HepG2 (cell line): ENCODE measurements around the gene PCNX1. TPM values are rescaled to one million over a fixed set of nuclear protein-coding genes. Genes with fewer than 3 reads are reported as not detected.

Experiments used
- ATAC-seq: fragments of 200-7000 bp; cut with Tn5 transposase; 3 replicates; pipeline ENCODE4 v1.9.1; 2020; ENCODE audit warnings: mild to moderate bottlenecking, moderate library complexity
- BruUV-seq: library from RNA; stranded (reverse); fragments of 400-500 nt; replicated peaks from 2 replicates; lab custom pipeline; 2021; lab: Mats Ljungman, UMichigan
- CTCF ChIA-PET: fragments of 300-600 bp; formaldehyde crosslinking; extraction: SDS; loops from one replicate; lab custom pipeline; 2021; ENCODE audit warnings: low total read pairs, inconsistent platforms, low intra/inter-chr PET ratio; lab: Yijun Ruan, JAX
- POLR2A ChIA-PET: fragments of 350-600 bp; sonication (Branson Sonifier 250); formaldehyde crosslinking; loops from one replicate; lab custom pipeline; 2020; ENCODE audit warnings: antibody characterized with exemption, inconsistent platforms; lab: Yijun Ruan, JAX
- DNase-seq: peaks from one replicate; pipeline ENCODE4 v3.0.0-alpha.2; 2015; ENCODE audit warnings: low spot score
- FAIRE-seq: peaks from 3 replicates; lab custom pipeline; 2011; peaks lifted over from hg19 to GRCh38; lab: Jason Lieb, UNC
- H2AFZ ChIP-seq: one replicate; pipeline ENCODE4 v1.6.1; 2011; ENCODE audit warnings: low read length, inconsistent platforms
- H3K27ac ChIP-seq: fragments of 300-600 bp; 3 replicates; pipeline ENCODE4 v1.8.0; 2011; ENCODE audit warnings: mixed run types, mild to moderate bottlenecking, mixed read lengths, low read length, inconsistent platforms; ENCODE audit not compliant: insufficient read depth; ENCODE audit errors: extremely low read length
- H3K27me3 ChIP-seq, 2 experiments: fragments of 200-600 bp in 1 of 2; 2 replicates in 1 of 2; 3 replicates in 1 of 2; pipeline versions ENCODE4 v1.6.0 to v1.8.0; 2011; ENCODE audit warnings: low read length in 2 of 2, mild to moderate bottlenecking in 2 of 2, moderate library complexity in 2 of 2, inconsistent platforms in 1 of 2; ENCODE audit not compliant: insufficient read depth in 2 of 2, control insufficient read depth in 1 of 2
- H3K36me3 ChIP-seq, 2 experiments: fragments of 200-600 bp in 1 of 2; replicated peaks in 1 of 2; 2 replicates in 1 of 2; 3 replicates in 1 of 2; pipeline versions ENCODE4 v1.5.1 to v1.8.0; 2011; ENCODE audit warnings: low read length in 2 of 2, inconsistent platforms in 1 of 2; ENCODE audit not compliant: insufficient read depth in 2 of 2, control insufficient read depth in 1 of 2
- H3K4me1 ChIP-seq: 2 replicates; pipeline ENCODE4 v1.5.1; 2012; ENCODE audit warnings: low read length, inconsistent platforms; ENCODE audit not compliant: insufficient read depth
- H3K4me2 ChIP-seq: 2 replicates; pipeline ENCODE4 v1.6.0; 2011; ENCODE audit warnings: low read depth, low read length, inconsistent platforms
- H3K4me3 ChIP-seq, 3 experiments: fragments of 200-600 bp in 1 of 3; sonication (generic), shearing (Covaris generic) in 1 of 3; replicated peaks in 1 of 3; 2 replicates each; pipeline ENCODE4 v1.5.1; 2011 to 2016; ENCODE audit warnings: low read length in 3 of 3, inconsistent platforms in 2 of 3, low read depth in 2 of 3, mild to moderate bottlenecking in 2 of 3, control low read depth in 1 of 3, mixed read lengths in 1 of 3; ENCODE audit not compliant: insufficient read depth in 1 of 3
- H3K79me2 ChIP-seq: one replicate; pipeline ENCODE4 v1.6.1; 2011; ENCODE audit warnings: low read length, inconsistent platforms; ENCODE audit not compliant: insufficient read depth
- H3K9ac ChIP-seq: 2 replicates; pipeline ENCODE4 v1.6.0; 2011; ENCODE audit warnings: mild to moderate bottlenecking, low read depth, low read length, inconsistent platforms; ENCODE audit not compliant: insufficient read depth
- H3K9me3 ChIP-seq: 2 replicates; pipeline ENCODE4 v1.5.1; 2012; ENCODE audit warnings: mild to moderate bottlenecking, low read length
- H4K20me1 ChIP-seq: 2 replicates; pipeline ENCODE4 v1.6.0; 2011; ENCODE audit warnings: inconsistent platforms, mild to moderate bottlenecking, low read length, moderate library complexity; ENCODE audit not compliant: insufficient read depth
- KAT2B ChIP-seq: fragments of 150-350 bp; IDR thresholded peaks from 2 replicates; pipeline ENCODE4 v1.6.1; 2014; ENCODE audit warnings: low read depth, low read length, borderline replicate concordance
- ZBTB38 ChIP-seq: sonication (generic); formaldehyde crosslinking; IDR thresholded peaks from 2 replicates; pipeline ENCODE4 v1.5.1; 2020; ENCODE audit warnings: mild to moderate bottlenecking, missing genetic modification reagents
- ZNF281 ChIP-seq: sonication (generic); formaldehyde crosslinking; IDR thresholded peaks from 2 replicates; pipeline ENCODE4 v1.4.0; 2020; ENCODE audit warnings: missing genetic modification reagents, borderline replicate concordance
- ZSCAN20 ChIP-seq: sonication (generic); formaldehyde crosslinking; IDR thresholded peaks from 2 replicates; pipeline ENCODE4 v1.4.0; 2020; ENCODE audit warnings: missing genetic modification reagents, mild to moderate bottlenecking, borderline replicate concordance
- WGBS: methylation state at CpG from one replicate; pipeline ENCODE4 v1.1.6; 2017; ENCODE audit warnings: low lambda C conversion rate; 5-methylcytosine and 5-hydroxymethylcytosine counted together
- in situ Hi-C: cut with HindIII; loops from 2 replicates; pipeline ENCODE4 v1.10.0; 2017; ENCODE audit warnings: low pct_unique_long_range_greater_than_20kb; ENCODE audit not compliant: extremely low pct_ligation_motif_present
- intact Hi-C: fragments of 100-400 bp; cut with micrococcal nuclease; formaldehyde crosslinking; loops from one replicate; pipeline ENCODE4 v1.10.0; 2022; ENCODE audit not compliant: unreplicated experiment
- polyA plus RNA-seq, 8 experiments: library from polyadenylated mRNA; depleted of rRNA in 3 of 8; stranded (reverse) in 7 of 8; unstranded in 1 of 8; fragments of >200 nt; fragmentation: Illumina TruSeq in 4 of 8; extraction: Trizol in 4 of 8; gene quantifications; 2 replicates each; pipeline versions ENCODE4 v1.2.1 to v1.2.3, GENCODE V29; 2011 to 2016; ENCODE audit warnings: low read depth in 4 of 8, missing spikeins in 1 of 8, mixed read lengths in 1 of 8; ENCODE audit not compliant: insufficient read depth in 1 of 8
- total RNA-seq, 5 experiments: library from RNA; depleted of rRNA; stranded (reverse); fragments of >200 nt; fragmentation: Illumina TruSeq; extraction: Trizol; gene quantifications; 2 replicates each; pipeline ENCODE4 v1.2.3, GENCODE V29; 2016; ENCODE audit warnings: low read depth in 1 of 5

Gene PCNX1
- total and polyA plus RNA-seq, 2 of the 13 experiments (the other 11 are each of a cell fraction or from before 2014, with no cell fraction given): 24.9 to 30.3 TPM

- CTCF ChIA-PET: no interaction called here
- Histone ChIP-seq H3K27ac (no peak overlapping the region), H3K4me1 (no peaks in the 10 kb centered on the region), H3K79me2 (no peaks in the 10 kb centered on the region), H3K4me2 (no peak overlapping the region), H3K27me3 (no peaks in the 10 kb centered on the region; a peak in 1 of 5 replicates), H4K20me1 (no peaks in the 10 kb centered on the region), H3K9ac (no peak overlapping the region)
- TF ChIP-seq ZNF281 (CRISPR knock-in tag): peak; percentile 80
- no peak for TF ChIP-seq ZSCAN20 (CRISPR knock-in tag)
- TF ChIP-seq ZBTB38 (CRISPR knock-in tag): no peak
- TF ChIP-seq KAT2B: no peak
- TF ChIP-seq, all 625 proteins: peak for 1
- no peaks in the 10 kb centered on the region for H3K36me3 ChIP-seq
- 5% methylated on average over 3 of the region's 5 CpGs for WGBS
- intact Hi-C loops (no loop called here), in situ Hi-C loops (no loop called here)
- peaks cover 8% of the 10 kb centered on the region for H3K9me3 ChIP-seq
- no peak overlapping the region for H3K4me3 ChIP-seq
- BruUV-seq: no TSS peak
- no peak for FAIRE-seq
- POLR2A ChIA-PET: no interaction called here
- peak; percentile 30 for DNase-seq
- H2AFZ ChIP-seq: no peak overlapping the region
- ATAC-seq: peak; percentile 73
These were observed 248.5 kb downstream of the PCNX1 start for GRCh38 chr14:71155743-71156142.
